HG03571 (cell line): ENCODE measurements around the gene CD84.
"Not testable (repeated sequence)": the region's sequence is repeated elsewhere in the genome, so short reads cannot be mapped to it uniquely, and the experiment has no call there.

Source experiments
- ATAC-seq: cut with Tn5 transposase; IDR thresholded peaks from one replicate; pipeline ENCODE4 v1.9.1; 2021; ENCODE audit not compliant: unreplicated experiment

CD84 gene

GRCh38 chr1:160542303-160542945 lies 36.9 kb downstream of the CD84 start:
- no peak for ATAC-seq

DNA sequence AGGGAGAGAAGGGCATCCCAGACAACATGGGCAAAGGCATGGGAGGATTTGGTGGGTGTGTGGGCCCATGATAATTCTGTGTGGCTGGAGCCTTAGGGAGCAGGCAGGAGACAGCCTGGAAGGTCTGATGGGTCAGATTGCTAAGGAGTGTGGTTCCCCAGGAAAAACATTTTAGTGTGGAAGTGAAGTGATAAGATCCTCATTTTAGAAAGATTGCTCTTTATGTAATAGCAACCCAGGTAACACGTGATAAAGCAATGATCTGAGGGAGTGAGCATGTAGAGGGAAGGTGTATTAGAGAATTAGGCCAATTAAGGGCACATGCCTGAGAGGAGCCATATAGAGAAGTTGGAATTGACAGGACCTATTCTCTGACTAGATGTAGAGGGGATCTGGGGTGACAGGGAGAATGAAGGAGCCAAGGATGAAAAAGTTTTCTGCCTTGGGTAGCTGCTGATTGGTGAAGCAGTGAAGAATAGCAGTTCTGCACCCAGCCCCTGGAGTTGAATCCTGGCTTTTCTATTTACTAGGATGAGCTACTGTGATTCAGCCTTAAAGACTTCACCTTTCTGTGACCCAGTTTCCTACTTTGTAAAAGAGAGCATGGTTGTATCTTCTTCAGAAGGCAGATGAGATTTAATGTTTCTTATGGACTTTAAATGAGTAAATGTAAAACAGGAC lies 37.5 kb downstream of the CD84 start:
- no peak for ATAC-seq

DNA sequence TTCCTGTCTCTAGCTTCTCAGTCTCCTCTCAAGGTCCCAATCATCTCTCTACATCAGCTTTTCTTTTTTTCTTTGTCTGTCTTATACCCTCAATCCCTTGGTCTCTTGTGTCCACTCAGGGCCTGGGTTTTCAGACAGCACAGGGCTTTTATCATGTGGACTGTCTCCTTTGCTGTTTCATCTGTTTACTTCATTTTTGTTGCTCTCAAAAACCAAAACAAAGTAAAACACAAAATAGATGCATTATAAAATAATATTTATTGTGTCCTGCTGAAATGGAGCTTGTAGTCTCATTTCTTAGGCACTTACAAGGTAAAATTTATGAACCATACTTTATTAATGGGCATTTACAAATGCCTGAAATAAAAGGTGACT lies 38.5 kb downstream of the CD84 start:
- ATAC-seq, result no peak

DNA sequence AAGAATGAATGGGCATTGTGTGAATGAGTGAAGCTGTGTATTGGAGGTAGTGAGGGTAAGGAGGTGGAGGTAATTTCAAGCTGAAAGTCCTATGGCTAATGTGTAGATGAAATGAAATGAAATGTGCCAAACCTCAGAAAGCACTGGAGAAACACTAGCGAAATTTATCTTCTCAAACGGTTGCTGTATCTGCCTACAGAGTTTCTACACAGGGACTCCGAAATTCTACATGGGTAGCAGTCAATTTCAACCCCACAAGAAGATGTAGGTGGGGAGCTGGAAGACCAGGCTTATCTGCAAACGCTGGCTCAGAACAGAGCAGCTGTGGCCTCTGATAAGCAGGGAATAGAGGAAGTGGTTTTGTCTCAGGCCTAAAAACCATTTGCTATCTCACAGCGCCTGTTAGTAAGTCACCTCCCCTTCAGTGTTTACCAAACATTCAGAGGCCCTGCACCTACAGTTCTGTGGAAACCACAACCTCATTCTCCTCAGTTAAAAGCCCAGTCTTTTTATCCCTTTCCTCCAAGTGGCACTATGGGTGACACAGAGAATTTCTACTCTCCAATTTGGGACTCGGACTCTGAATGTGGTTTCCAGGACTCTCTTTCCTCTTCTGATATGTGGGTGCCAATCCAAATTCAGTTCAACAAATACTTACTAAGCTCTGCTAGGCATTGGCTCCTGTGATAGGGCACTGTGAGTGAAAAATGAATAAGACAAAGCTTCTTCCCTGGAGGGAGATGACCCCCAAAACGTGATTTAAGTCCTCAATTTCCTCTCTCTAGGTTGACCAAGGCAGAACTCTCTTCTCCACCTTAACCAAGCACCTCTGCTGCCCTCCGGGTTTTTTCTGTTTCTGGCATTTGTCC lies 39.1 kb downstream of the CD84 start:
- peak; percentile 90 for ATAC-seq

GRCh38 chr1:160539684-160539989 lies 39.7 kb downstream of the CD84 start:
- ATAC-seq, result no peak

GRCh38 chr1:160538985-160539651 lies 40.2 kb downstream of the CD84 start:
- no peak for ATAC-seq

- ATAC-seq, result no peak
Measured at GRCh38 chr1:160537714-160538665, 41.3 kb downstream of the CD84 start.

DNA sequence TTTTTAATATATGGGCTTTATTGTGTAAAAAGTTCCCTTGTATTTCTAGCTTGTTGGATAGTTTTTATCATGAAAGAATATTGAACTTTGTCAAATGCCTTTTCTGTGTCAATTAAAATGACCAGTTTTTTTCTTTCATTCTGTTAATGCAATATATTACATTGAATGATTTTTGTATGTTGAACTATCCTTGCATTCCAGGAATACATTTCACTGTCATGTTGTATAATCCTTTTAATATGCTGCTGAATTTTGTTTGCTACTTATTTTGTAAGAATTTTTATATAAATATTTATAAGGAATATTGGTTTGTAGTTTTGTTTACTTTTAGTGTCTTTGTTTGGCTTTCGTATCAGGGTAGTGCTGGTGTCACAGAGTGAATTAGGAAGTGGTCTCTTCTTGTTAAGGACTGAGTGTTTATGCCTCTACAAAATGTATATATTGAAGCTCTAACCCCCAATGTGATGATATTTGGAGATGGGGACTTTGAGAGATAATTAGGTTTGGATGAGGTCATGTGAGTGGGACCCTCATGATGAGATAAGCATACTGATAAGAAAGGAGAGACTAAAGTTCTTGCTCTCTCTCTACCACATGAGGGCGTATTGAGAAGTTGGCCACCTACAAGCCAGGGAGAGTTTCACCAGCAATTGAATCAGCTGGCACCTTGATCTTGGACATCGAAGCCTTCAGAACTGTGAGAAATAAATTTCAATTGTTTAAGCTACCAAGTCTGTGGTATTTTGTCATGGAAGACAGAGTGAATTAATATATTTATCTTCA lies 44.3 kb downstream of the CD84 start:
- no peak for ATAC-seq

DNA sequence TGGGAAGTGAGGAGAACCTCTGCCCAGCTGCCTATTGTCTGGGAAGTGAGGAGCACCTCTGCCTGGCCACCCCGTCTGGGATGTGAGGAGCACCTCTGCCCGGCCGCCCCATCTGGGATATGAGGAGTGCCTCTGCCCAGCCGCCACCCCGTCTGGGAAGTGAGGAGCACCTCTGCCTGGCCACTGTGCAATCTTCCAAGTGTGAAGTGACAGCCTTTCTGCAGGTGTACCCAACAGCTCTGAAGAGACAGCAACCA lies 46.8 kb downstream of the CD84 start:
- ATAC-seq, result not testable (repeated sequence)

DNA sequence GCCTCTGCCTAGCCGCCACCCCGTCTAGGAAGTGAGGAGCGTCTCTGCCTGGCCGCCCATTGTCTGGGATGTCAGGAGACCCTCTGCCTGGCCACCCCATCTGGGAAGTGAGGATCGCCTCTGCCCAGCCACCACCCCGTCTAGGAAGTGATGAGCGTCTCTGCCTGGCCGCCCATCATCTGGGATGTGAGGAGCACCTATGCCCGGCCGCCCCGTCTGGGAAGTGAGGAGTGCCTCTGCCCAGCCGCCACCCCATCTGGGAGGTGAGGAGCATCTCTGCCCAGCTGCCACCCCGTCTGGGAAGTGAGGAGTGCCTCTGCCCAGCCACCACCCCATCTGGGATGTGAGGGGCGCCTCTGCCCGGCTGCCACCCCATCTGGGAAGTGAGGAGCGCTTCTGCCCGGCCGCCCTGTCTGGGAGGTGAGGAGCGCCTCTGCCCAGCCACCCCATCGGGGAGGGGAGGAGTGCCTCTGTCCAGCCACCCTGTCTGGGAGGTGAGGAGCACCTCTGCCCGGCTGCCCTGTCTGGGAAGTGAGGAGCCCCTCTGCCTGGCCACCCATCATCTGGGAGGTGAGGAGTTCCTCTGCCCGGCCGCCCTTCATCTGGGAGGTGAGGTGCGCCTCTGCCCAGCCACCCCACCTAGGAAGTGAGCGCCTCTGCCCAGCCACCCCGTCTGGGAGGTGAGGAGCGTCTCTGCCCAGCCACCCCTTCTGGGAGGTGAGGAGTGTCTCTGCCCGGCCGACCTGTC lies 47.3 kb downstream of the CD84 start:
- ATAC-seq, result not testable (repeated sequence)

DNA sequence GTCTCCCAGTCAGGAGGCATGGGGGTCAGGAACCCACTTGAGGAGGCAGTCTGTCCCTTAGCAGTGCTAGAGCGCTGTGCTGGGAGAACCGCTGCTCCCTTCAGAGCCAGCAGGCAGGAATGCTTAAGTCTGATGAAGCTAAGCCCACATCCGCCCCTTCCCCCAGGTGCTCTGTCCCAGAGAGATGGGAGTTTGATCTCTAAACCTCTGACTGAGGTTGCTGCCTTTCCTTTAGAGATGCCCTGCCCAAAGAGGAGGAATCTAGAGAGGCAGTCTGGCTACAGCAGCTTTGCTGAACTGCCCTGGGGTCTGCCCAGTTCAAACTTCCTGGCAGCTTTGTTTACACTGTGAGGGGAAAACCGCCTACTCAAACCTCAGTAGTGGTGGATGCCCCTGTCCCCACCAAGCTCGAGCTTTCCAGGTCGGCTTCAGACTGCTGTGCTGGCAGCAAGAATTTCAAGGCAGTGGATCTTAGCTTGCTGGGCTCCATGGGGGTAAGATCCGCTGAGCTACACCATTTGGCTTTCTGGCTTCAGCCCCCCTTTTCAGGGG lies 49.8 kb downstream of the CD84 start:
- not testable (repeated sequence) for ATAC-seq

- not testable (repeated sequence) for ATAC-seq
Measured at GRCh38 chr1:160523789-160524188, 55.5 kb downstream of the CD84 start.

DNA sequence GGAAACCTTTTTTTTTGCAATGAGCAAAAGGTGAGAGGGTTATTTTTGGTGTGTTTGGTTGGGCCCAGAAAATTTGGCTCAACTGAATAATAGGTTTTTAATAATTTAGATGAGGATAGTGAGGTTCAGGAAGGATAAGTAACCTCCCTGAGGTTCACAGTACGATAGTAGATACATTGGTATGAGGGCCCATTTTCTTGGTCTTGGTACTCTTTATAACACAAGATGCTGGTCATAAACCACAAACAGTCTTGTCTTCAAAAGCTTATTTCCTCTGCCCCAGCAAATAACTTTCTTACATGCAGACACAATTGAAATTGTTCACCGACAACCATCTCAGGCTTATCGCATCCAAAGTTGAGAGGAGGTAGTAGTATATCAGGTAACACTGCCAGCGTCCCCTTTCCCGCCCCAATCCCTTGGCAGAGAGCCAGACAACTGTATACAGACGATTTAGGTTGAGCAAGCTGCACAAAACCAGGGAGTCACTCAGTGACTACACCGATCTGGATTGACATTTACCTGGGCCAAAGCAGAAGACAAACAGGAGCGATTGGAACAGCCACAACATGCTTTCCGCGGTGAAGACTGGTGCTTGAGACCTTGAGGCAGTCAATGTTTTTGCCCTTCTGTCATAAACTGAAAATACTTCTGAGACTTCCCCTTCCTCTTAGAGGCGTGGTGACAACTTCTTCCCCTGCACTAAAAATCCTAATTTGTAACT lies 56.5 kb downstream of the CD84 start, which contains the start of gene SLAMF6:
TSS of gene SLAMF6 (minus strand) at position 634 of the 724 bp plus-strand sequence. CDS start at position 571, 63 bp downstream.
- ATAC-seq, result no peak

- no peak for ATAC-seq
Measured at GRCh38 chr1:160522136-160522535, 57.2 kb downstream of the CD84 start.

- ATAC-seq, result no peak
Measured at GRCh38 chr1:160521554-160521953, 57.7 kb downstream of the CD84 start.

- ATAC-seq, result no peak
Measured at GRCh38 chr1:160520999-160521398, 58.3 kb downstream of the CD84 start.

GRCh38 chr1:160520582-160520981 lies 58.7 kb downstream of the CD84 start:
- no peak for ATAC-seq
